Dermis microvascular lymphatic vessel endothelial cell (primary cell): ENCODE results near the gene HIP1. TPM values are rescaled to one million over a fixed set of nuclear protein-coding genes. Genes with fewer than 3 reads are reported as not detected.
"Not testable (repeated sequence)": the region's sequence is repeated elsewhere in the genome, so short reads cannot be mapped to it uniquely, and the experiment has no call there.

ENCODE experiments used
- DNase-seq, 2 donors: peaks; one replicate each; pipeline versions ENCODE4 v3.0.0 to v3.0.0-alpha.2; 2010; ENCODE audit warnings: low read depth in 2 of 2
- total RNA-seq: library from RNA; depleted of rRNA; stranded (reverse); fragments of >200 nt; gene quantifications from 2 replicates; pipeline ENCODE4 v1.2.1, GENCODE V29; 2014

HIP1 gene
- total RNA-seq, 1 donor from 2014 or later, result 32.6 TPM

GRCh38 chr7:75531359-75531821 lies 207.4 kb downstream of the HIP1 start:
- DNase-seq, result no peak

DNA sequence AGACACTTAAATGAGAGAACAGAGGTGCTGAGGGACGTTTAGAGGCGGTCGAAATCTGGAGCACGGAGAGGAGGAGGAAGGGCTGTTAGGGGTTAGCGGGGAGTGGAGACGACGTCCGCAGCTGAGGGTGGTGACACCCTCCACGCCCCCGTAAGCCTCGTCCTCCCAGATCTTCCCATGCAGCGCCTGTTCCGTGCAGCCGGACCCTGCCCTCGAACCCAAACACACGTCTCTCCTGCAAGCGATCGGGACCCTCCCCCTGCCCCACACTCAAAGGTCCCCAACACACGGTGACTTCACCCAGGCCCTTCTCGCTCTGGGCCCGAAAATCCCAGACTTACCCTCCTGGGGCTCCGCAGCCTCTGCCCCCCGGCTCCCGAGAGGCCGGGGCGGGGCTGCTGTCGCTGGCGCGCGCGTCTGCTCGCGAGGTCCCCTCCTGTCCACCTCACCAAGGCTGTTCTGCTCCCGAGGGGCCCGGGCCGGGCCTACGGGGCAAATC lies 211.5 kb downstream of the HIP1 start:
- peak in 1 of 2 donors; percentile 8 for DNase-seq

- DNase-seq, result not testable (repeated sequence)
Measured at GRCh38 chr7:75521727-75522126, 217.0 kb downstream of the HIP1 start.

DNA sequence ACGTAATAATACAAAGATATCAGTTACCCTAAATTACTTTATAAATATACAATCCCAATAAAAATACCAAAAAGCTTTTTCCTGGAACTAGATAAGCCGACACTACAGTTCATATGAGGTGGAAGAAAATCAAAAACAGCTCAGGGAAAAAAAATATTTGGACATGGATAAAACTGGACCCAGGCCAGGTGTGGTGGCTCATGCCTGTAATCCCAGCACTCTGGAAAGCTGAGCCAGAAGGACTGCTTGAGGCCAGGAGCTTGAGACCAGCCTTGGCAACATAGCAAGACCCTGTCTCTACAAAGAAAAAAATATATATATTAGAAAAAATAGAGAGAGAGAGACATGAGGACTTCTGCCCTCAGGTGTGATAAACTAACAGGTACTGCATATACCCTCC lies 219.9 kb downstream of the HIP1 start:
- not testable (repeated sequence) for DNase-seq

DNA sequence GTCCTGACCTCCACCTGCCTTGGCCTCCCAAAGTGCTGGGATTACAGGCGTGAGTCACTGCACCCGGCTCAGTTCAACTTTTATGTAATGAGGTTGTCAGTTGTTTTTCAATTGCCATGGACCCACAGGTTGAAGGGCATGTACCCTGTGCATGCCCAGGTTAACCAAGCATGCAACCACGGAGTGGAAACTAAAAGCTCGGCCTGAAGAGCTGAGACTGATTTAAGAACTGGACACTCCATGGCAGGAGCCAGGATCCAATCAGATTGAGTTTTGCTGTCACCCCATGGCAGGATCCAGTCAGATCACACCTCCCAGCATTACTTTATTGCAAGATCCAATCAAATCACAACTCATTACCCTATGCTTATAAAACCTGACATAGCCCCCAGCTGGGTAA lies 229.7 kb downstream of the HIP1 start:
- not testable (repeated sequence) for DNase-seq

DNA sequence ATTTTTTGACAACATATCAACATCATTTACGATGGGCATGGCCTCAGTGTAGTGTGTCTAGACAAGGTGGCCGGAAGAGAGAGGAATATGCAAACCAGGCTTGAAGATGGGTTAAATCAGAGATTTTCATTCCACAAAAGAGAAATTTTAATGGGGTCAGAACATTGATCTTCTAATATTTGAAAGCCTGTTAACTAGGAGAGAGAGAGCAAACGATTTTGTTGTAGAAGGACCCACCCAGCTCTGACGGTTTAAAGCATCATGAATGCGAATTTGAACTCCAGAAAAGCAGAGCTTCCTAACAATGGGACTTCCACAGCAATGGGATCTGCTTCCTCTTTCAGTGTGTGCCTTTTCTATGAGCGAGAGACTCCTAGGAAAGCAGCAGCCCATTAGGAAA lies 246.7 kb downstream of the HIP1 start, which contains the start of gene SPDYE5:
TSS of gene SPDYE5 (plus strand) at position 301 of the 400 bp plus-strand sequence. CDS start 1,728 bp downstream, outside the sequence.
- not testable (repeated sequence) for DNase-seq

- DNase-seq, result peak; percentile 73 to 78
Measured at GRCh38 chr7:75485979-75486643, 252.6 kb downstream of the HIP1 start, which contains the start of gene POM121C. TSS of gene POM121C (minus strand) at chr7:75486299. CDS start at chr7:75441496, 44,803 bp downstream.

- peak in 1 of 2 donors; percentile 3 for DNase-seq
Measured at GRCh38 chr7:75485355-75485978, 253.3 kb downstream of the HIP1 start.

Other genes with a start within 250 kb of the HIP1 start
- under 0.01 TPM in 1 of 2 replicates, not detected in the other for gene SPDYE5, start 246.6 kb downstream of the HIP1 start, total RNA-seq
- gene CCL26, start 33.3 kb upstream of the HIP1 start, total RNA-seq, result not detected in 2 replicates
- gene CCL24, start 74.9 kb upstream of the HIP1 start, total RNA-seq, result not detected in 2 replicates
- 11.9 and 19.0 TPM in 2 replicates for gene RHBDD2, start 140.1 kb upstream of the HIP1 start, total RNA-seq
- 68.0 and 112 TPM in 2 replicates for gene POR, start 176.2 kb upstream of the HIP1 start, total RNA-seq